HG03469 (cell line): ENCODE data around the gene TOMM40.
A peak's percentile ranks its signal among the peaks of the same experiment; 100 is the strongest.
"Not testable (repeated sequence)": the region's sequence is repeated elsewhere in the genome, so short reads cannot be mapped to it uniquely, and the experiment has no call there.

Experiments
- ATAC-seq: cut with Tn5 transposase; IDR thresholded peaks from one replicate; pipeline ENCODE4 v1.9.1; 2021; ENCODE audit warnings: mild to moderate bottlenecking, moderate library complexity, moderate number of reproducible peaks; ENCODE audit not compliant: unreplicated experiment

TOMM40 gene

DNA sequence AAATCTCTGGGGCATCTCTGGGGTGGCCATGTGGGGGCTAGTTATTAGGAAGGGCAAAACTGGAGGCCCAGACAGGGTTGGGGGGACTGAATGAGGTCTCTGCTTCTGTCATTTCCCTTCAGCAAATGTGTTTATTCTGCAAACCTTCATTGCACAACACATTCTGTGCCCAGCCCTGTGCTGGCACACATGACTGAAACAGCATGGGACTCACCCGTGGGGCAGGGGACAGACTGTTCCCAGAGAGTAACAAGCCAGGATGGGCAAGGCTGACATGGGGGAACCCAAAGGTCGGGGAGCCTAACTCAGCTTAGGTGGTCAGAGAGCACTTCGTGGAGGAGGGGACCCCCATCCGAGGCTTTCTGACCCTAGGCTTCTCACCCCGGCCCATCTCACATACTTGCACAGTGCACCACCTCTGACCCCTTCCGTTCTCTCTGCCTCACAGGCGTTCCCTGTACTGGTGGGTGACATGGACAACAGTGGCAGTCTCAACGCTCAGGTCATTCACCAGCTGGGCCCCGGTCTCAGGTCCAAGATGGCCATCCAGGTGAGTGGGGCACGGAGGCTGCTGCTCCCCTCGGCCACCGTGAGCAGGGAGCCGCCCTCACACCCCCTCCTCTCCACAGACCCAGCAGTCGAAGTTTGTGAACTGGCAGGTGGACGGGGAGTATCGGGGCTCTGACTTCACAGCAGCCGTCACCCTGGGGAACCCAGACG lies 2.4 kb downstream of the TOMM40 start:
- no peak for ATAC-seq

DNA sequence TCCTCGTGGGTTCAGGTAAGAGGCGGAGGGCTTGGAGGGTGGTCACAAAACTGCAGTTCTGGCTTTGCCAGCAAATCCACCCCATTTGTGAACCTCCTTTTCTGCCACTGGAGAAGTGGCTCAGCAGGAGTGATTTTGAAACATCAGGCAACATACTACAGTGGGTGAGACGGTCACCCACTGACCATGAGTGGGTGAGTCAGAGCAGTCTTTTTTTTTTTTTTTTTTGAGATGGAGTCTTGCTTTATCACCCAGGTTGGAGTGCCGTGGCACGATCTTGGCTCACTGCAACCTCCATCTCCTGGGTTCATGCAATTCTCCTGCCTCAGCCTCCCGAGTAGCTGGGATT lies 3.0 kb downstream of the TOMM40 start:
- no peak for ATAC-seq

DNA sequence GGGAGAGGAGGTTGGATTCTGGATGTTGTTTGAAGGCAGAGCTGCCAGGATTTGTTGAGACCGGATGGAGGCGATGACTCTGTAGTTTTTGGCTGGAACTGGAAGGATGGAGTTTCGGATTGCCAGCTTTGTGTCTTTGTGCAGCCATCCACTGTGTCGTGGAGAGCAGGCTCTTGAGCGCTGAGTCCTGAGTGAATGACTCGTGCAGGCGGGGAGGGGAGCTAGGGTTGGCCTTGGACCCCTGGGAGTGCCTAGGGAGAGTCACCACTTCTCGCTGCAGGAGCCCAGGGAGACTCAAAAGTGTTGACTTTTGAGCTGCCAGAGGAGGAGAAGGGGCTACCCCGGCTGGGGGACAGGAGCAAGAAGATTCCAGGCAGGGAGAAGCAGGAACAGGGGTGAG lies 3.9 kb downstream of the TOMM40 start:
- ATAC-seq = no peak

DNA sequence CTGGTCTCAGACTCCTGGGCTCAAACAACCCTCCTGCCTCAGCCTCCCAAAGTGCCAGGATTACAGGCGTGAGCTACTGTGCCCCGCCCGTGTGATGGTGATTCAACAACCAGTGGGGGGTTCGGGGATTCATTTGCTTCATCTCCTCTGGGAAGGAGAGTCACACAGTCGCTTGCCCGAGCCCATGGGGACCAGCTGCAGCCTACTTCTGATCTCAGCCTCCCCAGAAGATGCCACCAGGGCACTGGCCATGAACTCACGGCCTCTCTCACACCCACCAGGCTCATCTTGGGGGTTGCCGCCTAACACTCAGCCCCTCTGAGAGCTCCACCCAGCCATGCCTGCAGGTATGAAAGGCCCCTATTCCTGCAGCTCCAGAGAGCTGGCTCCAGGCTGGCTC lies 6.8 kb downstream of the TOMM40 start:
- no peak for ATAC-seq

DNA sequence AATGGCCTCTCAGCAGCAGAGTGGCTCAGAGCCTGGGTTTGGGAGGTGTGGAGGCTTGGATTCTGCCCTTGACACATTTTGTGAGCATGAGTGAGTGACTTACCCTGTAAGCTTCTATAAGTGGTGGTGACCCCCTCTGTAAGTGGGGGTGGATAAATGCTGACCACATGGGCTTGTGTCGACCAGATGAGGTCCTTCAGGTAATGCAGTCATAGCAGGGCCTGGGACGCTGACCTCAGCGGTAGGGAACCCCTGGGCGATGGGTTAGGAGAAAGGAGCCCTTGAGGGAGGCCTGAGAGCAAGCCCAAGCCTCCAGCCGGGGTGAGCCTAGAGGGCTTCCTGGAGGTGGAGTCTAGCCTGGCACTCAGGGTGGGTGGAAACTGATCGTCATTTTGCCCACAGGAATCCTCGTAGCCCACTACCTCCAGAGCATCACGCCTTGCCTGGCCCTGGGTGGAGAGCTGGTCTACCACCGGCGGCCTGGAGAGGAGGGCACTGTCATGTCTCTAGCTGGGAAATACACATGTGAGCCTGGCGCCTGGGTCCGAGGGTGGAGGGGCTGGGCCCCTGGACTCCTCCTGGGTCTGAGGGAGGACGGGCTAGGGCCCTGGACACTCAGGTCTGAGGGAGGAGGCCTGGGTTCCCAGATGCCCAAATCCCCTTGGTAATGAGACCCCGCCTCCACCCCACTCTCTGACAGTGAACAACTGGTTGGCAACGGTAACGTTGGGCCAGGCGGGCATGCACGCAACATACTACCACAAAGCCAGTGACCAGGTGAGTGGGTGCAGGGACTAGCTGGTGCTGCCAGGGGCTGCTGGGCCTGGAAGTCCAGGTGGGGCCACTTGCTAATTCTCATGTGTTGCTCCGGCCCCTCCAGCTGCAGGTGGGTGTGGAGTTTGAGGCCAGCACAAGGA lies 9.5 kb downstream of the TOMM40 start:
- no peak for ATAC-seq

DNA sequence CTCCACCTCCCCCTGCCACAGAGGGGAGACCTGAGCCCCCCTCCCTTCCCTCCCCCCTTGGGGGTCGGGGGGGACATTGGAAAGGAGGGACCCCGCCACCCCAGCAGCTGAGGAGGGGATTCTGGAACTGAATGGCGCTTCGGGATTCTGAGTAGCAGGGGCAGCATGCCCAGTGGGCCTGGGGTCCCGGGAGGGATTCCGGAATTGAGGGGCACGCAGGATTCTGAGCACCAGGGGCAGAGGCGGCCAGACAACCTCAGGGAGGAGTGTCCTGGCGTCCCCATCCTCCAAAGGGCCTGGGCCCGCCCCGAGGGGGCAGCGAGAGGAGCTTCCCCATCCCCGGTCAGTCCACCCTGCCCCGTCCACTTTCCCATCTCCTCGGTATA lies 12.2 kb downstream of the TOMM40 start:
- ATAC-seq = no peak

DNA sequence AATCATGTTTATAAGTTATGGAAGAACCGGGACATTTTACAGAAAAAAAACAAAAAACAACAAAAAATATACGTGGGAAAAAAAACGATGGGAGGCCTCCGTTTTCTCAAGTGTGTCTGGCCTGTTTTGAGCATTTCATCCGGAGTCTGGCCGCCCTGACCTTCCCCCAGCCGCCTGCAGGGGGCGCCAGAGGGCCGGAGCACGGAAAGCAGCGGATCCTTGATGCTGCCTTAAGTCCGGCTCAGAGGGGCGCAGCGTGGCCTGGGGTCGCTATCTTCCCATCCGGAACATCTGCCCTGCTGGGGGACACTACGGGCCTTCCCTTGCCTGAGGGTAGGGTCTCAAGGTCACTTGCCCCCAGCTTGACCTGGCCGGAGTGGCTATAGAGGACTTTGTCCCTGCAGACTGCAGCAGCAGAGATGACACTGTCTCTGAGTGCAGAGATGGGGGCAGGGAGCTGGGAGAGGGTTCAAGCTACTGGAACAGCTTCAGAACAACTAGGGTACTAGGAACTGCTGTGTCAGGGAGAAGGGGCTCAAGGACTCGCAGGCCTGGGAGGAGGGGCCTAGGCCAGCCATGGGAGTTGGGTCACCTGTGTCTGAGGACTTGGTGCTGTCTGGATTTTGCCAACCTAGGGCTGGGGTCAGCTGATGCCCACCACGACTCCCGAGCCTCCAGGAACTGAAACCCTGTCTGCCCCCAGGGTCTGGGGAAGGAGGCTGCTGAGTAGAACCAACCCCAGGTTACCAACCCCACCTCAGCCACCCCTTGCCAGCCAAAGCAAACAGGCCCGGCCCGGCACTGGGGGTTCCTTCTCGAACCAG lies 12.8 kb downstream of the TOMM40 start:
- ATAC-seq = no peak

DNA sequence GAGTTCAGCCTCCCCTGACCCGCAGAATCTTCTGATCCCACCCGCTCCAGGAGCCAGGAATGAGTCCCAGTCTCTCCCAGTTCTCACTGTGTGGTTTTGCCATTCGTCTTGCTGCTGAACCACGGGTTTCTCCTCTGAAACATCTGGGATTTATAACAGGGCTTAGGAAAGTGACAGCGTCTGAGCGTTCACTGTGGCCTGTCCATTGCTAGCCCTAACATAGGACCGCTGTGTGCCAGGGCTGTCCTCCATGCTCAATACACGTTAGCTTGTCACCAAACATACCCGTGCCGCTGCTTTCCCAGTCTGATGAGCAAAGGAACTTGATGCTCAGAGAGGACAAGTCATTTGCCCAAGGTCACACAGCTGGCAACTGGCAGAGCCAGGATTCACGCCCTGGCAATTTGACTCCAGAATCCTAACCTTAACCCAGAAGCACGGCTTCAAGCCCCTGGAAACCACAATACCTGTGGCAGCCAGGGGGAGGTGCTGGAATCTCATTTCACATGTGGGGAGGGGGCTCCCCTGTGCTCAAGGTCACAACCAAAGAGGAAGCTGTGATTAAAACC lies 13.5 kb downstream of the TOMM40 start:
- ATAC-seq = no peak

DNA sequence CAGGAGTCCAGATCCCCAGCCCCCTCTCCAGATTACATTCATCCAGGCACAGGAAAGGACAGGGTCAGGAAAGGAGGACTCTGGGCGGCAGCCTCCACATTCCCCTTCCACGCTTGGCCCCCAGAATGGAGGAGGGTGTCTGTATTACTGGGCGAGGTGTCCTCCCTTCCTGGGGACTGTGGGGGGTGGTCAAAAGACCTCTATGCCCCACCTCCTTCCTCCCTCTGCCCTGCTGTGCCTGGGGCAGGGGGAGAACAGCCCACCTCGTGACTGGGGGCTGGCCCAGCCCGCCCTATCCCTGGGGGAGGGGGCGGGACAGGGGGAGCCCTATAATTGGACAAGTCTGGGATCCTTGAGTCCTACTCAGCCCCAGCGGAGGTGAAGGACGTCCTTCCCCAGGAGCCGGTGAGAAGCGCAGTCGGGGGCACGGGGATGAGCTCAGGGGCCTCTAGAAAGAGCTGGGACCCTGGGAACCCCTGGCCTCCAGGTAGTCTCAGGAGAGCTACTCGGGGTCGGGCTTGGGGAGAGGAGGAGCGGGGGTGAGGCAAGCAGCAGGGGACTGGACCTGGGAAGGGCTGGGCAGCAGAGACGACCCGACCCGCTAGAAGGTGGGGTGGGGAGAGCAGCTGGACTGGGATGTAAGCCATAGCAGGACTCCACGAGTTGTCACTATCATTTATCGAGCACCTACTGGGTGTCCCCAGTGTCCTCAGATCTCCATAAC lies 14.5 kb downstream of the TOMM40 start, which contains the start of gene APOE:
TSS of gene APOE (plus strand) at position 360 of the 724 bp plus-strand sequence. CDS start 829 bp downstream, outside the sequence.
- no peak for ATAC-seq

DNA sequence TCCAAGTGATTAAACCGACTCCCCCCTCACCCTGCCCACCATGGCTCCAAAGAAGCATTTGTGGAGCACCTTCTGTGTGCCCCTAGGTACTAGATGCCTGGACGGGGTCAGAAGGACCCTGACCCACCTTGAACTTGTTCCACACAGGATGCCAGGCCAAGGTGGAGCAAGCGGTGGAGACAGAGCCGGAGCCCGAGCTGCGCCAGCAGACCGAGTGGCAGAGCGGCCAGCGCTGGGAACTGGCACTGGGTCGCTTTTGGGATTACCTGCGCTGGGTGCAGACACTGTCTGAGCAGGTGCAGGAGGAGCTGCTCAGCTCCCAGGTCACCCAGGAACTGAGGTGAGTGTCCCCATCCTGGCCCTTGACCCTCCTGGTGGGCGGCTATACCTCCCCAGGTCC lies 16.6 kb downstream of the TOMM40 start:
- ATAC-seq = no peak

DNA sequence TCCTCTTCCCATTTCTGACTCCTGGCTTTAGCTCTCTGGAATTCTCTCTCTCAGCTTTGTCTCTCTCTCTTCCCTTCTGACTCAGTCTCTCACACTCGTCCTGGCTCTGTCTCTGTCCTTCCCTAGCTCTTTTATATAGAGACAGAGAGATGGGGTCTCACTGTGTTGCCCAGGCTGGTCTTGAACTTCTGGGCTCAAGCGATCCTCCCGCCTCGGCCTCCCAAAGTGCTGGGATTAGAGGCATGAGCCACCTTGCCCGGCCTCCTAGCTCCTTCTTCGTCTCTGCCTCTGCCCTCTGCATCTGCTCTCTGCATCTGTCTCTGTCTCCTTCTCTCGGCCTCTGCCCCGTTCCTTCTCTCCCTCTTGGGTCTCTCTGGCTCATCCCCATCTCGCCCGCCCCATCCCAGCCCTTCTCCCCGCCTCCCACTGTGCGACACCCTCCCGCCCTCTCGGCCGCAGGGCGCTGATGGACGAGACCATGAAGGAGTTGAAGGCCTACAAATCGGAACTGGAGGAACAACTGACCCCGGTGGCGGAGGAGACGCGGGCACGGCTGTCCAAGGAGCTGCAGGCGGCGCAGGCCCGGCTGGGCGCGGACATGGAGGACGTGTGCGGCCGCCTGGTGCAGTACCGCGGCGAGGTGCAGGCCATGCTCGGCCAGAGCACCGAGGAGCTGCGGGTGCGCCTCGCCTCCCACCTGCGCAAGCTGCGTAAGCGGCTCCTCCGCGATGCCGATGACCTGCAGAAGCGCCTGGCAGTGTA lies 17.2 kb downstream of the TOMM40 start:
- ATAC-seq = no peak

DNA sequence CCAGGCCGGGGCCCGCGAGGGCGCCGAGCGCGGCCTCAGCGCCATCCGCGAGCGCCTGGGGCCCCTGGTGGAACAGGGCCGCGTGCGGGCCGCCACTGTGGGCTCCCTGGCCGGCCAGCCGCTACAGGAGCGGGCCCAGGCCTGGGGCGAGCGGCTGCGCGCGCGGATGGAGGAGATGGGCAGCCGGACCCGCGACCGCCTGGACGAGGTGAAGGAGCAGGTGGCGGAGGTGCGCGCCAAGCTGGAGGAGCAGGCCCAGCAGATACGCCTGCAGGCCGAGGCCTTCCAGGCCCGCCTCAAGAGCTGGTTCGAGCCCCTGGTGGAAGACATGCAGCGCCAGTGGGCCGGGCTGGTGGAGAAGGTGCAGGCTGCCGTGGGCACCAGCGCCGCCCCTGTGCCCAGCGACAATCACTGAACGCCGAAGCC lies 17.8 kb downstream of the TOMM40 start:
- ATAC-seq = no peak

DNA sequence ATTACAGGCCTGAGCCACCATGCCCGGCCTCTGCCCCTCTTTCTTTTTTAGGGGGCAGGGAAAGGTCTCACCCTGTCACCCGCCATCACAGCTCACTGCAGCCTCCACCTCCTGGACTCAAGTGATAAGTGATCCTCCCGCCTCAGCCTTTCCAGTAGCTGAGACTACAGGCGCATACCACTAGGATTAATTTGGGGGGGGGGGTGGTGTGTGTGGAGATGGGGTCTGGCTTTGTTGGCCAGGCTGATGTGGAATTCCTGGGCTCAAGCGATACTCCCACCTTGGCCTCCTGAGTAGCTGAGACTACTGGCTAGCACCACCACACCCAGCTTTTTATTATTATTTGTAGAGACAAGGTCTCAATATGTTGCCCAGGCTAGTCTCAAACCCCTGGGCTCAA lies 18.7 kb downstream of the TOMM40 start:
- ATAC-seq = no peak

DNA sequence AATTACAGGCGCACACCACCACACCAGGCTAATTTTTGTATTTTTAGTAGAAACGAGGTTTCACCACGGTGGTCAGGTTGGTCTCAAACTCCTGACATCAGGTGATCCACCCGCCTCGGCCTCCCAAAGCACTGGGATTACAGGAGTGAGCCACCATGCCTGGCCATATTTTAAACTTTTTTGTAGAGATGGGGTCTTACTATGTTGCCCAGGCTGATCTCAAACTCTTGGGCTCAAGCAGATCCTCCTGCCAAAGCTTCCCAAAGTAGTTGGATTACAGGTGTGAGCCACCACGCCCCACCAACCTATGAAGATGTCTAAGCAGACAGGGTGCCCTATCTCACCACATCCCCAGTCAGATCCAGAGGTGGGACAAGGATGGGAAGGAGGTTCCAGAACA lies 20.8 kb downstream of the TOMM40 start:
- ATAC-seq = not testable (repeated sequence)

DNA sequence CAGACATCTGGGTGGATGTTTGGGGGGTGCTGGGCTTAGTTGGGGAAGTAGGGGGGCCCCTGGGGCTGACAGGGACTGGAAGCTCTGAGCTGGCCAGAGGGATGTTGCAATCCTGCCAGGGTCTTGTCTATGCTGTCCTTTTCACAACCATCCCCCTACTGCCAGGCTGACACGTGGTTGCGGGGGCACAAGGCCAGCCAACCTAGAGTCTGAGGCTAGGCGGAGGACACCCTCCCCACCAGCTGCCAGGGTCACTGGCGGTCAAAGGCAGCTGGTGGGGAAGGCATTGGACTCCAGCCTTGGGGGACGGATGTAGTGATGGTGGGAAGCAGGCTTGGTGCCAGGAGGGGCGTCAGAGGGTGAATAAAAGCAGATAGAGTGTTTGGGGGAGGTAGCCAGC lies 21.8 kb downstream of the TOMM40 start:
- no peak for ATAC-seq

DNA sequence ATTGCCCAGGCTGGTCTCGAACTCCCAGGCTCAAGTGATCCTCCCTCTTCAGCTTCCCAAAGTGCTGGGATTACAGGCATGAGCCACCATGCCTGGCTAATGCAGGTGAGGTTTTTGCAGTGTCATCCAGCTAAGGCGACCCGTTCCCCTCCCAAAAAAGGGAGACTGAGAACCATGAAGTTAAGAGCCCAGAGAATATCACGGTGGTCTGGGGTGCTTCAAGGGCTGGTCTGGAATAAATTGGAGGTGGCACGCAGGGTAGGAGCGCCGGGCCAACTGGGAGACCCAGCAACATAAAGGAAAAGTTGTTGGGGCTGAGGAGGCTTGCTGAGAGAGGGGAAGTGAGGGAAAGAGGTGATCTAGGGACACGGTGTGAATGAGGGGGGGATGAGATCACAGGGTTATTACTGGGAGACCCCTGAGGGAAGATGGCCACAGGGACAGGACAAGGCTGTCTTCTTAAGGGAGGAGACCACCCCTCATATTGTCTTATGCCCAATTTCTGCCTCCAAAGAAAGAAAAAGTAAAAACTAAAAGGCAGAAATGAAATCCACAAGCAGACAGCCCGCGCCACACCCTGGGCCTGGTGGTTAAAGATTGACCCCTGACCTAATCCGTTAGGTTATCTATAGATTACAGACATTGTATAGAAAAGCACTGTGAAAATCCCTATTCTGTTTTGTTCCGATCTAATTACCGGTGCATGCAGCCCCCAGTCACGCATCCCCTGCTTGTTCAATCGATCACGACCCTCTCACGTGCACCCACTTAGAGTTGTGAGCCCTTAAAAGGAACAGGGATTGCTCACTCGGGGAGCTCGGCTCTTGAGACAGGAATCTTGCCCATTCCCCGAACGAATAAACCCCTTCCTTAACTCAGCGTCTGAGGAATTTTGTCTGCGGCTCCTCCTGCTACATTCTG lies 22.7 kb downstream of the TOMM40 start:
- not testable (repeated sequence) for ATAC-seq

DNA sequence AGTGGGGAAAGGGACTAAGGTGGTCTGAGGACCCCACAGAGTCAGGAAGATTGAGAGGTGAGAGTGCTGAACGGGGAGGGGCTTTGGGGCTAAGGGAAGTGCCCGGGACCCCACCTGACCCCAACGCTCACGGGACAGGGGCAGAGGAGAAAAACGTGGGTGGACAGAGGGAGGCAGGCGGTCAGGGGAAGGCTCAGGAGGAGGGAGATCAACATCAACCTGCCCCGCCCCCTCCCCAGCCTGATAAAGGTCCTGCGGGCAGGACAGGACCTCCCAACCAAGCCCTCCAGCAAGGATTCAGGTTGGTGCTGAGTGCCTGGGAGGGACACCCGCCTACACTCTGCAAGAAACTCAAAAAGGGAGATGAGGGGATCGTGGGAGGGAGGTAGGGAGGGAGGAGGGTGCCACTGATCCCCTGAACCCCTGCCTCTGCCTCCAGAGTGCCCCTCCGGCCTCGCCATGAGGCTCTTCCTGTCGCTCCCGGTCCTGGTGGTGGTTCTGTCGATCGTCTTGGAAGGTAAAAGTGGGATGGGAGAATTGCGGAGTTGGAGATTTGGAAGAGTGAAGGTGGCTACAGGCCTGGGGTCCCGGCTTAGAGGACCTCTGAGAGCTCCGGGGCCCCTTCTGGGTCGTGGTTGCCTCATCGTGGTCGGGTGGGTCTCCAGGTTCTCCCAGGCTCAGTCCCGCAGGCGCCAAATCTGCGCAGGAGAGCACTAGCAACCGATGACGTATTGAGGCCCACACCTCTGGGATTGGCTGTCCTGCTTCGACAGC lies 23.6 kb downstream of the TOMM40 start, which contains the start of gene APOC1:
TSS of gene APOC1 (plus strand) at position 176 of the 774 bp plus-strand sequence. CDS start at position 460, 284 bp downstream.
- peak; percentile 54 for ATAC-seq
